ENCODE data around the gene SLC36A3.
A peak's percentile ranks its signal among the peaks of the same experiment; 100 is the strongest.

SLC36A3 gene

GRCh38 chr5:151285683-151286082, 17.9 kb downstream of the SLC36A3 start:
- Histone ChIP-seq H3K36me3 (ENCODE audit: control insufficient read depth, insufficient read depth, low read length) (no peaks in the 10 kb centered on the region), H3K4me1 (ENCODE audit: control insufficient read depth, insufficient read depth, low read length) (no peaks in the 10 kb centered on the region), H3K4me3 (ENCODE audit: low read length) (no peak overlapping the region), H3K9me3 (ENCODE audit: control insufficient read depth, insufficient read depth, low read length) (no peaks in the 10 kb centered on the region), H3K27ac (ENCODE audit: low read length) (no peak overlapping the region), H3K27me3 (ENCODE audit: control insufficient read depth, insufficient read depth, low read length) (no peaks in the 10 kb centered on the region)
- WGBS (ENCODE audit: insufficient coverage, insufficient read length): no CpG with 5 or more reads among the region's 5 CpGs
- DNase-seq (ENCODE audit: low read depth, low spot score): no peak

- Histone ChIP-seq H3K4me3 (ENCODE audit: low read length) (no peak overlapping the region), H3K4me1 (ENCODE audit: control insufficient read depth, insufficient read depth, low read length) (no peaks in the 10 kb centered on the region), H3K27ac (ENCODE audit: low read length) (no peak overlapping the region), H3K36me3 (ENCODE audit: control insufficient read depth, insufficient read depth, low read length) (no peaks in the 10 kb centered on the region), H3K9me3 (ENCODE audit: control insufficient read depth, insufficient read depth, low read length) (no peaks in the 10 kb centered on the region), H3K27me3 (ENCODE audit: control insufficient read depth, insufficient read depth, low read length) (no peaks in the 10 kb centered on the region; the same call in 1 of the 2 replicates)
- WGBS (ENCODE audit: insufficient coverage, insufficient read length): no CpG with 5 or more reads among the region's 8 CpGs
- peak; percentile 37 for DNase-seq (ENCODE audit: low read depth, low spot score)
Measured at GRCh38 chr5:151284392-151284967, 19.1 kb downstream of the SLC36A3 start.

- Histone ChIP-seq H3K36me3 (ENCODE audit: control insufficient read depth, insufficient read depth, low read length) (no peaks in the 10 kb centered on the region), H3K27me3 (ENCODE audit: control insufficient read depth, insufficient read depth, low read length) (no peaks in the 10 kb centered on the region; the same call in 1 of the 2 replicates), H3K4me1 (ENCODE audit: control insufficient read depth, insufficient read depth, low read length) (no peaks in the 10 kb centered on the region), H3K4me3 (ENCODE audit: low read length) (no peak overlapping the region), H3K9me3 (ENCODE audit: control insufficient read depth, insufficient read depth, low read length) (no peaks in the 10 kb centered on the region), H3K27ac (ENCODE audit: low read length) (no peak overlapping the region)
- no peak for DNase-seq (ENCODE audit: low read depth, low spot score)
- WGBS (ENCODE audit: insufficient coverage, insufficient read length): no CpG with 5 or more reads among the region's 4 CpGs
Measured at GRCh38 chr5:151283120-151283825, 20.3 kb downstream of the SLC36A3 start.

GRCh38 chr5:151281001-151281639, 22.4 kb downstream of the SLC36A3 start:
- Histone ChIP-seq H3K36me3 (ENCODE audit: control insufficient read depth, insufficient read depth, low read length) (no peaks in the 10 kb centered on the region), H3K27me3 (ENCODE audit: control insufficient read depth, insufficient read depth, low read length) (no peaks in the 10 kb centered on the region; the same call in 1 of the 2 replicates), H3K4me3 (ENCODE audit: low read length) (no peak overlapping the region), H3K4me1 (ENCODE audit: control insufficient read depth, insufficient read depth, low read length) (no peaks in the 10 kb centered on the region), H3K27ac (ENCODE audit: low read length) (no peak overlapping the region), H3K9me3 (ENCODE audit: control insufficient read depth, insufficient read depth, low read length) (no peaks in the 10 kb centered on the region)
- DNase-seq (ENCODE audit: low read depth, low spot score): no peak
- no CpG with 5 or more reads among the region's 13 CpGs for WGBS (ENCODE audit: insufficient coverage, insufficient read length)

GRCh38 chr5:151280443-151280842, 23.1 kb downstream of the SLC36A3 start:
- Histone ChIP-seq H3K4me3 (ENCODE audit: low read length) (no peak overlapping the region), H3K27me3 (ENCODE audit: control insufficient read depth, insufficient read depth, low read length) (no peaks in the 10 kb centered on the region; the same call in 1 of the 2 replicates), H3K36me3 (ENCODE audit: control insufficient read depth, insufficient read depth, low read length) (no peaks in the 10 kb centered on the region), H3K9me3 (ENCODE audit: control insufficient read depth, insufficient read depth, low read length) (no peaks in the 10 kb centered on the region), H3K27ac (ENCODE audit: low read length) (no peak overlapping the region), H3K4me1 (ENCODE audit: control insufficient read depth, insufficient read depth, low read length) (no peaks in the 10 kb centered on the region)
- WGBS (ENCODE audit: insufficient coverage, insufficient read length): no CpG with 5 or more reads among the region's 2 CpGs
- DNase-seq (ENCODE audit: low read depth, low spot score): no peak

DNA sequence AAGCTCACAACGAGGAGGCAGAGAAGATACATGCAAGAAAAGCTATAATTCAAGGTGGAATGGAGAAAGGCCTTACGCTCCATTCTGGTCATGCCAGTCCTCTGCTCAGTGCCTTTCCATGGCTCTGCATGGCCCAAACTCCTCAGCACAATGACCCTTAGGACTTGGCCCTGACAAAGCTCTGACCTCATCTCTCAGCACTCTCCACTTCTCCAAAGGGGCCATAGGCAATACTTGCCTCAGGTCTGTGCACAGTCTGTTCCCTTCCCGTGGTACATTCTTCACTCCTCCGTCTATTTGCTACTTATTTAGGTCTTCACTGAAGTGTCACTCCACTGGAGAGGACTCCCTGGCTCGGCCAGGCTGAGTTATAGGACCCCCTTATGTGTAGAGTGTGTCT, 24.7 kb downstream of the SLC36A3 start:
- H3K36me3 ChIP-seq (ENCODE audit: control insufficient read depth, insufficient read depth, low read length): no peaks in the 10 kb centered on the region
- no peak overlapping the region for H3K27ac ChIP-seq (ENCODE audit: low read length)
- H3K9me3 ChIP-seq (ENCODE audit: control insufficient read depth, insufficient read depth, low read length): no peaks in the 10 kb centered on the region
- DNase-seq (ENCODE audit: low read depth, low spot score): no peak
- no peaks in the 10 kb centered on the region; the same call in 1 of the 2 replicates for H3K27me3 ChIP-seq (ENCODE audit: control insufficient read depth, insufficient read depth, low read length)
- WGBS (ENCODE audit: insufficient coverage, insufficient read length): no CpG with 5 or more reads among the region's 5 CpGs
- no peak overlapping the region for H3K4me3 ChIP-seq (ENCODE audit: low read length)
- H3K4me1 ChIP-seq (ENCODE audit: control insufficient read depth, insufficient read depth, low read length): no peaks in the 10 kb centered on the region

- no peaks in the 10 kb centered on the region for H3K4me1 ChIP-seq (ENCODE audit: control insufficient read depth, insufficient read depth, low read length)
- no peaks in the 10 kb centered on the region for H3K36me3 ChIP-seq (ENCODE audit: control insufficient read depth, insufficient read depth, low read length)
- no peaks in the 10 kb centered on the region for H3K9me3 ChIP-seq (ENCODE audit: control insufficient read depth, insufficient read depth, low read length)
- no peaks in the 10 kb centered on the region; the same call in 1 of the 2 replicates for H3K27me3 ChIP-seq (ENCODE audit: control insufficient read depth, insufficient read depth, low read length)
- no CpG with 5 or more reads among the region's 2 CpGs for WGBS (ENCODE audit: insufficient coverage, insufficient read length)
- H3K27ac ChIP-seq (ENCODE audit: low read length): no peak overlapping the region
- H3K4me3 ChIP-seq (ENCODE audit: low read length): no peak overlapping the region
- no peak for DNase-seq (ENCODE audit: low read depth, low spot score)
Measured at GRCh38 chr5:151275803-151276202, 27.8 kb downstream of the SLC36A3 start.

- DNase-seq (ENCODE audit: low read depth, low spot score): no peak
- H3K27ac ChIP-seq (ENCODE audit: low read length): no peak overlapping the region
- no peaks in the 10 kb centered on the region for H3K27me3 ChIP-seq (ENCODE audit: control insufficient read depth, insufficient read depth, low read length)
- H3K4me1 ChIP-seq (ENCODE audit: control insufficient read depth, insufficient read depth, low read length): no peaks in the 10 kb centered on the region
- no peaks in the 10 kb centered on the region for H3K9me3 ChIP-seq (ENCODE audit: control insufficient read depth, insufficient read depth, low read length)
- no peak overlapping the region for H3K4me3 ChIP-seq (ENCODE audit: low read length)
- H3K36me3 ChIP-seq (ENCODE audit: control insufficient read depth, insufficient read depth, low read length): no peaks in the 10 kb centered on the region
Measured at GRCh38 chr5:151274666-151275065, 28.9 kb downstream of the SLC36A3 start.

- H3K27ac ChIP-seq (ENCODE audit: low read length): no peak overlapping the region
- no peaks in the 10 kb centered on the region for H3K27me3 ChIP-seq (ENCODE audit: control insufficient read depth, insufficient read depth, low read length)
- H3K4me3 ChIP-seq (ENCODE audit: low read length): no peak overlapping the region
- peaks cover 10% of the 10 kb centered on the region; the same call in 1 of the 2 replicates for H3K36me3 ChIP-seq (ENCODE audit: control insufficient read depth, insufficient read depth, low read length)
- H3K9me3 ChIP-seq (ENCODE audit: control insufficient read depth, insufficient read depth, low read length): no peaks in the 10 kb centered on the region
- no peaks in the 10 kb centered on the region; the same call in 1 of the 2 replicates for H3K4me1 ChIP-seq (ENCODE audit: control insufficient read depth, insufficient read depth, low read length)
- no peak for DNase-seq (ENCODE audit: low read depth, low spot score)
Measured at GRCh38 chr5:151271336-151271735, 32.2 kb downstream of the SLC36A3 start.

GRCh38 chr5:151270599-151270998, 33.0 kb downstream of the SLC36A3 start:
- Histone ChIP-seq H3K4me3 (ENCODE audit: low read length) (no peak overlapping the region), H3K27ac (ENCODE audit: low read length) (no peak overlapping the region), H3K9me3 (ENCODE audit: control insufficient read depth, insufficient read depth, low read length) (no peaks in the 10 kb centered on the region), H3K4me1 (ENCODE audit: control insufficient read depth, insufficient read depth, low read length) (no peaks in the 10 kb centered on the region; the same call in 1 of the 2 replicates), H3K27me3 (ENCODE audit: control insufficient read depth, insufficient read depth, low read length) (no peaks in the 10 kb centered on the region), H3K36me3 (ENCODE audit: control insufficient read depth, insufficient read depth, low read length) (peaks cover 10% of the 10 kb centered on the region; the same call in 1 of the 2 replicates)
- DNase-seq (ENCODE audit: low read depth, low spot score): no peak
- WGBS (ENCODE audit: insufficient coverage, insufficient read length): no CpG with 5 or more reads among the region's 1 CpG
